VCaP (cell line): ENCODE data around the gene NAGS.
"Not testable (repeated sequence)": the region's sequence is repeated elsewhere in the genome, so short reads cannot be mapped to it uniquely, and the experiment has no call there.

Experiments
- H3K27ac ChIP-seq: fragments of 450-650 bp; 2 replicates; pipeline ENCODE4 v1.5.1; 2017
- CTCF ChIP-seq: fragments of 450-650 bp; conservative IDR thresholded peaks from 2 replicates; pipeline ENCODE4 v1.5.1; 2017; ENCODE audit warnings: mild to moderate bottlenecking, moderate library complexity

The NAGS gene

GRCh38 chr17:44039829-44040635 lies 35.6 kb downstream of the NAGS start:
- H3K27ac ChIP-seq, result no peak overlapping the region; the same call in 1 of the 2 replicates
- TF ChIP-seq CTCF, result no peak

- no peak for TF ChIP-seq CTCF
- H3K27ac ChIP-seq, result peak overlapping the region; percentile 40
Measured at GRCh38 chr17:44043272-44043696, 38.9 kb downstream of the NAGS start.

- TF ChIP-seq CTCF, result no peak
- H3K27ac ChIP-seq, result peak overlapping the region; percentile 40
Measured at GRCh38 chr17:44044071-44044470, 39.6 kb downstream of the NAGS start.

- no peak for TF ChIP-seq CTCF
- peak overlapping the region; percentile 40; the same call in 1 of the 2 replicates for H3K27ac ChIP-seq
Measured at GRCh38 chr17:44045486-44045885, 41.1 kb downstream of the NAGS start.

- H3K27ac ChIP-seq, result not testable (repeated sequence)
Measured at GRCh38 chr17:44046893-44047292, 42.5 kb downstream of the NAGS start.

- H3K27ac ChIP-seq, result no peak overlapping the region
- TF ChIP-seq CTCF, result no peak
Measured at GRCh38 chr17:44049294-44050060, 45.1 kb downstream of the NAGS start.

- TF ChIP-seq CTCF, result no peak
- peak overlapping the region; percentile 8 for H3K27ac ChIP-seq
Measured at GRCh38 chr17:44053125-44053872, 48.9 kb downstream of the NAGS start.
